SK-N-SH treated with all-trans-retinoic acid at 6 μM for 48 hours (cell line): ENCODE results near the gene NCKAP5.
"Not testable (repeated sequence)": the region's sequence is repeated elsewhere in the genome, so short reads cannot be mapped to it uniquely, and the experiment has no call there.

ENCODE experiments used
- ATAC-seq: fragments of 200-7000 bp; cut with Tn5 transposase; 3 replicates; pipeline ENCODE4 v1.9.1; 2020; ENCODE audit warnings: mild to moderate bottlenecking, moderate library complexity
- ARNTL ChIP-seq: fragments of 450-650 bp; formaldehyde crosslinking; IDR thresholded peaks from 2 replicates; pipeline ENCODE4 v1.5.0; 2020; ENCODE audit warnings: low read depth, mild to moderate bottlenecking, moderate library complexity, borderline replicate concordance
- BACH2 ChIP-seq: fragments of 250-450 bp; sonication (Bioruptor Pico); IDR thresholded peaks from 2 replicates; pipeline ENCODE4 v1.9.0; 2021; ENCODE audit warnings: mild to moderate bottlenecking, borderline replicate concordance
- CREB5 ChIP-seq: fragments of 250-450 bp; sonication (Bioruptor Pico); IDR thresholded peaks from 2 replicates; pipeline ENCODE4 v1.5.1; 2020; ENCODE audit warnings: low read depth, mild to moderate bottlenecking, moderate library complexity
- CSDC2 ChIP-seq: fragments of 250-450 bp; sonication (Bioruptor Pico); IDR thresholded peaks from 2 replicates; pipeline ENCODE4 v1.5.0; 2020; ENCODE audit warnings: mild to moderate bottlenecking, moderate library complexity
- CSRNP3 ChIP-seq: fragments of 250-450 bp; sonication (Bioruptor Pico); IDR thresholded peaks from 2 replicates; pipeline ENCODE4 v1.5.1; 2021; ENCODE audit warnings: mild to moderate bottlenecking, moderate library complexity
- ESRRG ChIP-seq: fragments of 250-450 bp; sonication (Bioruptor Pico); IDR thresholded peaks from 2 replicates; pipeline ENCODE4 v1.6.1; 2021; ENCODE audit warnings: mild to moderate bottlenecking
- GLIS3 ChIP-seq: fragments of 250-450 bp; sonication (Bioruptor Pico); IDR thresholded peaks from 2 replicates; pipeline ENCODE4 v1.5.0; 2020; ENCODE audit warnings: mild to moderate bottlenecking, moderate library complexity
- ISL1 ChIP-seq: fragments of 250-450 bp; sonication (Bioruptor Pico); IDR thresholded peaks from 2 replicates; pipeline ENCODE4 v2.1.2; 2022; ENCODE audit warnings: mild to moderate bottlenecking, moderate library complexity
- OSR1 ChIP-seq: fragments of 250-450 bp; sonication (Bioruptor Pico); IDR thresholded peaks from 2 replicates; pipeline ENCODE4 v1.8.0; 2022; ENCODE audit warnings: moderate library complexity, mild to moderate bottlenecking, inconsistent platforms
- PATZ1 ChIP-seq: fragments of 250-450 bp; sonication (Bioruptor Pico); IDR thresholded peaks from 2 replicates; pipeline ENCODE4 v1.8.0; 2020; ENCODE audit warnings: mild to moderate bottlenecking, moderate library complexity, borderline replicate concordance
- POU6F1 ChIP-seq: fragments of 250-450 bp; sonication (Bioruptor Pico); IDR thresholded peaks from 2 replicates; pipeline ENCODE4 v1.8.0; 2021; ENCODE audit warnings: low read depth, mild to moderate bottlenecking, moderate library complexity, borderline replicate concordance
- PPARA ChIP-seq: fragments of 250-450 bp; sonication (Bioruptor Pico); IDR thresholded peaks from 2 replicates; pipeline ENCODE4 v1.5.0; 2020; ENCODE audit warnings: mild to moderate bottlenecking, borderline replicate concordance
- SNAI2 ChIP-seq: fragments of 250-450 bp; sonication (Bioruptor Pico); IDR thresholded peaks from 2 replicates; pipeline ENCODE4 v1.5.0; 2020; ENCODE audit warnings: mild to moderate bottlenecking, moderate library complexity
- TCF4 ChIP-seq: fragments of 250-450 bp; sonication (Bioruptor Pico); IDR thresholded peaks from 2 replicates; pipeline ENCODE4 v1.8.0; 2021; ENCODE audit warnings: mild to moderate bottlenecking, moderate library complexity, borderline replicate concordance
- TSHZ2 ChIP-seq: fragments of 250-450 bp; sonication (Bioruptor Pico); IDR thresholded peaks from 2 replicates; pipeline ENCODE4 v1.5.0; 2020; ENCODE audit warnings: mild to moderate bottlenecking, moderate library complexity
- ZC3H10 ChIP-seq: fragments of 250-450 bp; sonication (Bioruptor Pico); IDR thresholded peaks from 2 replicates; pipeline ENCODE4 v1.5.1; 2021; ENCODE audit warnings: mild to moderate bottlenecking, moderate library complexity
- ZFP3 ChIP-seq: fragments of 250-450 bp; sonication (Bioruptor Pico); IDR thresholded peaks from 2 replicates; pipeline ENCODE4 v1.5.0; 2020; ENCODE audit warnings: mild to moderate bottlenecking, moderate library complexity
- ZFP30 ChIP-seq: fragments of 450-650 bp; formaldehyde crosslinking; IDR thresholded peaks from 2 replicates; pipeline ENCODE4 v1.5.0; 2022; ENCODE audit warnings: mild to moderate bottlenecking, moderate library complexity
- ZNF8 ChIP-seq: fragments of 450-650 bp; formaldehyde crosslinking; IDR thresholded peaks from 2 replicates; pipeline ENCODE4 v1.5.0; 2020; ENCODE audit warnings: mild to moderate bottlenecking, moderate library complexity

The NCKAP5 gene

GRCh38 chr2:132813422-132813821 lies 754.8 kb downstream of the NCKAP5 start:
- no peak for TF ChIP-seq CSDC2 (CRISPR knock-in tag)
- TF ChIP-seq ZFP3 (CRISPR knock-in tag), result no peak
- no peak for TF ChIP-seq ZC3H10 (CRISPR knock-in tag)
- TF ChIP-seq ZFP30 (CRISPR knock-in tag), result no peak
- TF ChIP-seq ISL1 (CRISPR knock-in tag), result no peak
- TF ChIP-seq GLIS3 (CRISPR knock-in tag), result no peak
- ATAC-seq, result no peak

GRCh38 chr2:132811148-132811915 lies 756.9 kb downstream of the NCKAP5 start:
- TF ChIP-seq ARNTL (no peak), CREB5 (CRISPR knock-in tag) (no peak), SNAI2 (CRISPR knock-in tag) (no peak), PATZ1 (CRISPR knock-in tag) (no peak), OSR1 (CRISPR knock-in tag) (no peak), ESRRG (CRISPR knock-in tag) (no peak), BACH2 (no peak), TCF4 (CRISPR knock-in tag) (no peak), ZFP30 (CRISPR knock-in tag) (no peak)
- ATAC-seq, result no peak

GRCh38 chr2:132809962-132810361 lies 758.3 kb downstream of the NCKAP5 start:
- ATAC-seq, result not testable (repeated sequence)

- TF ChIP-seq ISL1 (CRISPR knock-in tag) (0 out of 2 replicates have a peak, but pooled peaks have one; percentile 10), ZC3H10 (CRISPR knock-in tag) (no peak)
- TF ChIP-seq, all 23 proteins: peak for 1
- peak; percentile 93 for ATAC-seq
These were observed 764.2 kb downstream of the NCKAP5 start for GRCh38 chr2:132804051-132804450.

- ATAC-seq, result no peak
- no peak for TF ChIP-seq CSDC2 (CRISPR knock-in tag)
- TF ChIP-seq TCF4 (CRISPR knock-in tag), result no peak
- TF ChIP-seq CSRNP3, result no peak
- TF ChIP-seq ZNF8 (CRISPR knock-in tag), result no peak
These were observed 769.9 kb downstream of the NCKAP5 start for GRCh38 chr2:132798341-132798740.

GRCh38 chr2:132797556-132797955 lies 770.7 kb downstream of the NCKAP5 start:
- ATAC-seq, result peak; percentile 72
- TF ChIP-seq CREB5 (CRISPR knock-in tag) (no peak), PPARA (no peak), GLIS3 (CRISPR knock-in tag) (no peak), OSR1 (CRISPR knock-in tag) (no peak), TSHZ2 (CRISPR knock-in tag) (no peak), PATZ1 (CRISPR knock-in tag) (no peak), ZFP30 (CRISPR knock-in tag) (no peak), BACH2 (no peak), POU6F1 (CRISPR knock-in tag) (no peak), ZC3H10 (CRISPR knock-in tag) (no peak), ZFP3 (CRISPR knock-in tag) (no peak), ESRRG (CRISPR knock-in tag) (no peak)
